GM23338 (cell line): Measurements from ENCODE around the gene KNOP1.

Experiments
- CTCF ChIP-seq, 2 experiments: fragments of 200-600 bp in 1 of 2; sonication (generic) in 1 of 2; conservative IDR thresholded peaks; 2 replicates each; pipeline versions ENCODE4 v1.5.1 to v1.6.1; 2016 to 2017; ENCODE audit warnings: antibody characterized with exemption in 2 of 2, low read depth in 2 of 2, mild to moderate bottlenecking in 2 of 2, moderate library complexity in 1 of 2
- EZH2 ChIP-seq: fragments of 200-600 bp; sonication (generic); IDR thresholded peaks from one replicate; pipeline ENCODE4 v1.8.0; 2017; ENCODE audit warnings: antibody characterized with exemption, mild to moderate bottlenecking, low read depth; ENCODE audit not compliant: unreplicated experiment
- EZH2phosphoT487 ChIP-seq: fragments of 200-600 bp; sonication (generic); IDR thresholded peaks from one replicate; pipeline ENCODE4 v1.8.1; 2018; ENCODE audit warnings: antibody characterized with exemption; ENCODE audit not compliant: unreplicated experiment
- POLR2AphosphoS5 ChIP-seq: IDR thresholded peaks from 2 replicates; pipeline ENCODE4 v1.6.1; 2016; ENCODE audit warnings: antibody characterized with exemption, low read depth
- REST ChIP-seq: IDR thresholded peaks from one replicate; pipeline ENCODE4 v1.6.1; 2018; ENCODE audit warnings: antibody characterized with exemption; ENCODE audit not compliant: unreplicated experiment

GRCh38 chr16:19681637-19682036, 36.4 kb downstream of the KNOP1 start:
- TF ChIP-seq CTCF (conservative IDR thresholded peaks at IDR 0.05; ENCODE audit: low read depth in 2 of 2) (no peak), POLR2AphosphoS5 (no peak), EZH2 (no peak), EZH2phosphoT487 (no peak), REST (no peak)
